SK-N-SH (cell line): ENCODE results near the gene LRRC32.

Experiments used
- CTCF ChIP-seq: fragments of 200-600 bp; sonication (generic); IDR thresholded peaks from 2 replicates; pipeline ENCODE4 v1.6.1; 2017; ENCODE audit warnings: antibody characterized with exemption, mild to moderate bottlenecking, moderate library complexity
- EP300 ChIP-seq, 2 experiments: IDR thresholded peaks; 2 replicates each; pipeline versions ENCODE4 v1.4.0 to v1.6.1; 2012; ENCODE audit warnings: borderline replicate concordance in 1 of 2, low read depth in 1 of 2, low read length in 1 of 2
- EZH2phosphoT487 ChIP-seq: fragments of 200-600 bp; sonication (generic); IDR thresholded peaks from 2 replicates; pipeline ENCODE4 v1.6.1; 2017; ENCODE audit warnings: low read depth, mixed run types, mild to moderate bottlenecking, antibody characterized with exemption, moderate library complexity, borderline replicate concordance
- NFIC ChIP-seq: IDR thresholded peaks from 2 replicates; pipeline ENCODE4 v1.4.0; 2012; ENCODE audit warnings: borderline replicate concordance
- POLR2AphosphoS5 ChIP-seq: IDR thresholded peaks from 2 replicates; pipeline ENCODE4 v1.6.1; 2012; ENCODE audit warnings: low read depth, low read length
- RCOR1 ChIP-seq: fragments of 150-350 bp; IDR thresholded peaks from 2 replicates; pipeline ENCODE4 v1.6.1; 2017; ENCODE audit warnings: antibody characterized with exemption, low read length
- USF2 ChIP-seq: fragments of 150-350 bp; IDR thresholded peaks from 2 replicates; pipeline ENCODE4 v1.6.1; 2017; ENCODE audit warnings: antibody characterized with exemption, low read length, low read depth, borderline replicate concordance

GRCh38 chr11:76665172-76665571 is 5.4 kb downstream of the LRRC32 start:
- TF ChIP-seq EZH2phosphoT487 (no peak), CTCF (no peak), NFIC (no peak), EP300 (IDR thresholded peaks at IDR 0.05; ENCODE audit: borderline replicate concordance in 1 of 2, low read depth in 1 of 2, low read length in 1 of 2) (no peak), RCOR1 (no peak), POLR2AphosphoS5 (no peak), USF2 (no peak)
